ENCODE results near the gene ACBD4. TPM values are rescaled to one million over a fixed set of nuclear protein-coding genes. Genes with fewer than 3 reads are reported as not detected.

The ACBD4 gene
- total and polyA plus RNA-seq, 2 of the 4 experiments (the other 2 are of a cell fraction), result 2.3 to 5.7 TPM

DNA sequence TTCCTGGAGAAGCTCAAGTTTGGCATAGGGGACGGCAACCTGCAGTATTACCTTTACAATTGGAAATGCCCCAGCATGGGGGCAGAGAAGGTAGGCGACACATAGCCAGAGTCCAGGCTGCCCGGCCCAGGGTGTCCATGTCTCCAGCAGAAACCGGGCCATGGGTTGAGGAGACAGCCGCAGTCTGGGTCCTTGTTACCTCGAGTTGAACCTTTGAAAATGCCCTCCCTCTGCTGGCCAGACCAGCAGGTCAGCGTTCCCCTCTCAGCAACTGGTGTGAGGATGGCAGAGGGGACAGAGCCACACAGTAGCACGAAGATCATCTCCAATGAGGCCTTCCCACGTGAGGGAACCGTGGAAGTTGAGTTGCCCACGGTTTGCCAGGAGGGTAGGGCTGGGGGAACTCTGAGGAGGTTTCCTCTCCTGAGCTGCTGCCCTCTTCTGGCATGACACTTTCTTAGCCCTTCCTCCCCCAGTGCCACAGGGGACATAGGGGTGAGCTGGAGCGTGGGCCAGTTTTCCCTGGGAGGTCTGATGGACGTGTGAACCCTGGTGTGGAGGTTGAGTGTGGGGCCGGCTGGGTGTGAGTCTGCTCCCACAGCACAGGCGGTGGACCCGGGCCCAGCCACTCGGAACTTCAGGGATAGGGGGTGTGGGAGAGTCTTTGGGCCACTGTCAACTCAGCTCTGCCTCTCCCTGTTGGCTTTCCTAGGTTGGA is 30.4 kb upstream of the ACBD4 start:
- no peak overlapping the region for H4K8ac ChIP-seq (ENCODE audit: low read depth in 2 of 2, low read length in 2 of 2)
- intact Hi-C loops (cut with micrococcal nuclease) (no loop called here), in situ Hi-C loops (cut with MboI; ENCODE audit: low sequenced_read_pairs) (no loop called here), dilution Hi-C loops (cut with HindIII; ENCODE audit: low sequenced_read_pairs, unreplicated experiment) (no loop called here)
- no peak overlapping the region for H2BK5ac ChIP-seq (ENCODE audit: low read depth, low read length, poor library complexity, severe bottlenecking)
- H3K9ac ChIP-seq (ENCODE audit: low read depth, low read length), result no peak overlapping the region
- no peak overlapping the region for H3K56ac ChIP-seq (ENCODE audit: extremely low read depth, insufficient read depth, low read length)
- no peak overlapping the region for H2AK9ac ChIP-seq (replicated peaks; ENCODE audit: low read depth, low read length, poor library complexity)
- 94% methylated on average over 3 of the region's 17 CpGs; no CpG with 5 or more reads in 1 of the 2 experiments for WGBS, 2 experiments (ENCODE audit: extremely low coverage in 2 of 2, insufficient read length in 1 of 2)
- no peak overlapping the region for H4K5ac ChIP-seq (ENCODE audit: low read depth, low read length)
- no peak overlapping the region for H3K4me2 ChIP-seq (ENCODE audit: low read depth, low read length)
- no peak overlapping the region for H2AK5ac ChIP-seq (ENCODE audit: low read depth, low read length)
- no peaks in the 10 kb centered on the region for H3K9me1 ChIP-seq (ENCODE audit: insufficient read depth, low read length)
- TF ChIP-seq, protein P1, sequence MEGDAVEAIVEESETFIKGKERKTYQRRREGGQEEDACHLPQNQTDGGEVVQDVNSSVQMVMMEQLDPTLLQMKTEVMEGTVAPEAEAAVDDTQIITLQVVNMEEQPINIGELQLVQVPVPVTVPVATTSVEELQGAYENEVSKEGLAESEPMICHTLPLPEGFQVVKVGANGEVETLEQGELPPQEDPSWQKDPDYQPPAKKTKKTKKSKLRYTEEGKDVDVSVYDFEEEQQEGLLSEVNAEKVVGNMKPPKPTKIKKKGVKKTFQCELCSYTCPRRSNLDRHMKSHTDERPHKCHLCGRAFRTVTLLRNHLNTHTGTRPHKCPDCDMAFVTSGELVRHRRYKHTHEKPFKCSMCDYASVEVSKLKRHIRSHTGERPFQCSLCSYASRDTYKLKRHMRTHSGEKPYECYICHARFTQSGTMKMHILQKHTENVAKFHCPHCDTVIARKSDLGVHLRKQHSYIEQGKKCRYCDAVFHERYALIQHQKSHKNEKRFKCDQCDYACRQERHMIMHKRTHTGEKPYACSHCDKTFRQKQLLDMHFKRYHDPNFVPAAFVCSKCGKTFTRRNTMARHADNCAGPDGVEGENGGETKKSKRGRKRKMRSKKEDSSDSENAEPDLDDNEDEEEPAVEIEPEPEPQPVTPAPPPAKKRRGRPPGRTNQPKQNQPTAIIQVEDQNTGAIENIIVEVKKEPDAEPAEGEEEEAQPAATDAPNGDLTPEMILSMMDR (conservative IDR thresholded peaks at IDR 0.05; ENCODE audit: low read depth, low read length), result no peak
- no peak for TF ChIP-seq MAZ (IDR thresholded peaks at IDR 0.05; ENCODE audit: borderline replicate concordance, low read depth, low read length)
- no peak for TF ChIP-seq FOS (IDR thresholded peaks at IDR 0.05; ENCODE audit: low read depth, low read length)
- no peak for TF ChIP-seq MXI1 (IDR thresholded peaks at IDR 0.05; ENCODE audit: borderline replicate concordance, low read depth, low read length)
- TF ChIP-seq, protein P2, sequence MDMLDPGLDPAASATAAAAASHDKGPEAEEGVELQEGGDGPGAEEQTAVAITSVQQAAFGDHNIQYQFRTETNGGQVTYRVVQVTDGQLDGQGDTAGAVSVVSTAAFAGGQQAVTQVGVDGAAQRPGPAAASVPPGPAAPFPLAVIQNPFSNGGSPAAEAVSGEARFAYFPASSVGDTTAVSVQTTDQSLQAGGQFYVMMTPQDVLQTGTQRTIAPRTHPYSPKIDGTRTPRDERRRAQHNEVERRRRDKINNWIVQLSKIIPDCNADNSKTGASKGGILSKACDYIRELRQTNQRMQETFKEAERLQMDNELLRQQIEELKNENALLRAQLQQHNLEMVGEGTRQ (IDR thresholded peaks at IDR 0.05; ENCODE audit: low read depth, low read length), result no peak
- TF ChIP-seq, protein P3, sequence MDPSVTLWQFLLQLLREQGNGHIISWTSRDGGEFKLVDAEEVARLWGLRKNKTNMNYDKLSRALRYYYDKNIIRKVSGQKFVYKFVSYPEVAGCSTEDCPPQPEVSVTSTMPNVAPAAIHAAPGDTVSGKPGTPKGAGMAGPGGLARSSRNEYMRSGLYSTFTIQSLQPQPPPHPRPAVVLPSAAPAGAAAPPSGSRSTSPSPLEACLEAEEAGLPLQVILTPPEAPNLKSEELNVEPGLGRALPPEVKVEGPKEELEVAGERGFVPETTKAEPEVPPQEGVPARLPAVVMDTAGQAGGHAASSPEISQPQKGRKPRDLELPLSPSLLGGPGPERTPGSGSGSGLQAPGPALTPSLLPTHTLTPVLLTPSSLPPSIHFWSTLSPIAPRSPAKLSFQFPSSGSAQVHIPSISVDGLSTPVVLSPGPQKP (IDR thresholded peaks at IDR 0.05; ENCODE audit: borderline replicate concordance, low read depth, low read length), result no peak
- TF ChIP-seq BHLHE40 (IDR thresholded peaks at IDR 0.05; ENCODE audit: low read depth, low read length), result no peak
- TF ChIP-seq SMC3 (IDR thresholded peaks at IDR 0.05; ENCODE audit: low read depth, low read length), result no peak
- no peak for TF ChIP-seq MAFK (IDR thresholded peaks at IDR 0.05; ENCODE audit: low read depth, low read length)
- no peak for TF ChIP-seq CEBPB (IDR thresholded peaks at IDR 0.05; ENCODE audit: low read depth, low read length)
- TF ChIP-seq CHD1 (IDR thresholded peaks at IDR 0.05; ENCODE audit: low read depth, low read length), result no peak
- no peak for TF ChIP-seq RCOR1 (IDR thresholded peaks at IDR 0.05; ENCODE audit: insufficient replicate concordance, low read length)
- H3K4me1 ChIP-seq (ENCODE audit: control insufficient read depth, insufficient read depth, low read length), result no peaks in the 10 kb centered on the region
- H3K4me3 ChIP-seq (ENCODE audit: insufficient read depth, low read depth, low read length), result no peak overlapping the region
- H3K36me3 ChIP-seq (ENCODE audit: control insufficient read depth, insufficient read depth, low read length), result peaks cover 76% of the 10 kb centered on the region
- CTCF ChIA-PET, result interaction anchor here (1.1 kb wide), 2 partner anchors 9 to 165 kb away, joined by 3 to 6 read pairs; no protein-coding TSS in a partner anchor
- no peak for ATAC-seq (ENCODE audit: low read depth)
- no peak overlapping the region for H2AFZ ChIP-seq (replicated peaks; ENCODE audit: low read length, poor library complexity)
- H3K27me3 ChIP-seq (ENCODE audit: control insufficient read depth, insufficient read depth, low read length), result no peaks in the 10 kb centered on the region
- H4K20me1 ChIP-seq (ENCODE audit: insufficient read depth, low read length), result peaks cover 13% of the 10 kb centered on the region
- H3K4ac ChIP-seq (ENCODE audit: low read depth, low read length), result no peak overlapping the region
- peaks cover 4 to 39% of the 10 kb centered on the region in 2 experiments; a peak in 2 of 4 replicates for H3K79me1 ChIP-seq (ENCODE audit: low read depth in 1 of 2, low read length in 2 of 2)
- no TSS peak for BruUV-seq (replicated peaks)
- H3K23ac ChIP-seq (ENCODE audit: low read depth, low read length), result no peak overlapping the region
- H2BK15ac ChIP-seq (ENCODE audit: low read depth, low read length), result no peak overlapping the region
- no peak overlapping the region for H2BK120ac ChIP-seq (ENCODE audit: low read depth, low read length)
- H3K9me3 ChIP-seq (ENCODE audit: control insufficient read depth, insufficient read depth, low read length), result no peaks in the 10 kb centered on the region
- POLR2A ChIA-PET (ENCODE audit: unreplicated experiment), result no interaction called here
- no peak overlapping the region for H2BK20ac ChIP-seq (ENCODE audit: low read depth, low read length)
- H3K27ac ChIP-seq (ENCODE audit: insufficient read depth, low read length), result no peak overlapping the region
- no peak overlapping the region for H4K91ac ChIP-seq (ENCODE audit: insufficient read depth, low read depth, low read length)
- no peak overlapping the region for H3K18ac ChIP-seq (ENCODE audit: low read depth, low read length)
- DNase-seq, result no peak
- no peak overlapping the region for H3K14ac ChIP-seq (replicated peaks; ENCODE audit: low read depth, low read length)

Data from IMR-90 (cell line).